Stimulated activated CD4-positive, alpha-beta T cell treated with anti-CD3 and anti-CD28 coated beads, Interleukin-12 subunit alpha, Interleukin-12 subunit beta, amount 100 ng/mL, for 24 hours (primary cell): ENCODE results near the gene NMT2.
"Not testable (repeated sequence)": the region's sequence is repeated elsewhere in the genome, so short reads cannot be mapped to it uniquely, and the experiment has no call there.

Experiments used
- DNase-seq, 2 experiments: peaks; one replicate each; pipeline ENCODE4 v3.0.0-alpha.2; 2020; ENCODE audit warnings: low read depth in 2 of 2

The NMT2 gene

GRCh38 chr10:15168291-15168785, at the start of gene NMT2:
Gene NMT2, minus strand, starts transcription at chr10:15168693. Its CDS starts 81 bp downstream, at chr10:15168612.
- peak in 1 of 2 experiments; percentile 17 for DNase-seq

- DNase-seq = no peak
These were observed 48.2 kb upstream of the NMT2 start for GRCh38 chr10:15216700-15217099.

- DNase-seq = no peak
These were observed 45.7 kb upstream of the NMT2 start for GRCh38 chr10:15214237-15214636.

GRCh38 chr10:15213461-15213861, 45.0 kb upstream of the NMT2 start:
- DNase-seq = no peak

GRCh38 chr10:15211464-15211979, 43.0 kb upstream of the NMT2 start:
- DNase-seq = no peak

GRCh38 chr10:15210521-15210920, 42.0 kb upstream of the NMT2 start:
- DNase-seq = no peak

- DNase-seq = peak; percentile 60 to 83
These were observed 41.5 kb upstream of the NMT2 start for GRCh38 chr10:15209827-15210509.

- DNase-seq = no peak
These were observed 39.7 kb upstream of the NMT2 start for GRCh38 chr10:15208221-15208620.

GRCh38 chr10:15207410-15207809, 38.9 kb upstream of the NMT2 start:
- not testable (repeated sequence) for DNase-seq

- DNase-seq = no peak
These were observed 34.1 kb upstream of the NMT2 start for GRCh38 chr10:15202639-15203038.

GRCh38 chr10:15202301-15202621, 33.8 kb upstream of the NMT2 start:
- not testable (repeated sequence) for DNase-seq

GRCh38 chr10:15201589-15202300, 33.3 kb upstream of the NMT2 start:
- no peak for DNase-seq

GRCh38 chr10:15200626-15201025, 32.1 kb upstream of the NMT2 start:
- no peak for DNase-seq

- DNase-seq = no peak
These were observed 29.4 kb upstream of the NMT2 start for GRCh38 chr10:15197911-15198310.

GRCh38 chr10:15197276-15197675, 28.8 kb upstream of the NMT2 start:
- DNase-seq = no peak

- DNase-seq = no peak
These were observed 27.7 kb upstream of the NMT2 start for GRCh38 chr10:15196021-15196834.

- no peak for DNase-seq
These were observed 20.8 kb upstream of the NMT2 start for GRCh38 chr10:15189133-15189885.

GRCh38 chr10:15188603-15189002, 20.1 kb upstream of the NMT2 start:
- DNase-seq = no peak

- DNase-seq = no peak
These were observed 15.4 kb upstream of the NMT2 start for GRCh38 chr10:15183689-15184481.

GRCh38 chr10:15182540-15183207, 14.2 kb upstream of the NMT2 start:
- no peak for DNase-seq
